SHP77 (cell line): ENCODE data around the gene LPO.
A peak's percentile ranks its signal among the peaks of the same experiment; 100 is the strongest.

Experiments used
- DNase-seq, 2 experiments: peaks; one replicate each; lab custom pipeline; 2025; lab: John Stamatoyannopoulos, UW

LPO gene

GRCh38 chr17:58317421-58318064, 79.2 kb downstream of the LPO start:
- peak; percentile 23 to 31 for DNase-seq

- DNase-seq: no peak
These were observed 79.7 kb downstream of the LPO start for GRCh38 chr17:58318065-58318481.
